MG63 (cell line): Measurements from ENCODE around the gene IL19. TPM values are rescaled to one million over a fixed set of nuclear protein-coding genes. Genes with fewer than 3 reads are reported as not detected.

Source experiments
- DNase-seq: peaks from one replicate; pipeline ENCODE4 v3.0.0-alpha.2; 2020
- H3K27me3 ChIP-seq: fragments of 250-450 bp; sonication (Bioruptor Pico); 2 replicates; pipeline ENCODE4 v1.5.1; 2020; ENCODE audit warnings: mild to moderate bottlenecking, moderate library complexity
- H3K36me3 ChIP-seq: fragments of 250-450 bp; sonication (Bioruptor Pico); 2 replicates; pipeline ENCODE4 v1.5.1; 2020; ENCODE audit warnings: mild to moderate bottlenecking, moderate library complexity
- H3K4me3 ChIP-seq: fragments of 250-450 bp; sonication (Bioruptor Pico); 2 replicates; pipeline ENCODE4 v1.5.1; 2020; ENCODE audit warnings: mild to moderate bottlenecking, moderate library complexity
- H3K9me3 ChIP-seq: fragments of 250-450 bp; sonication (Bioruptor Pico); 2 replicates; pipeline ENCODE4 v1.5.1; 2020; ENCODE audit warnings: mild to moderate bottlenecking, moderate library complexity
- total RNA-seq: library from RNA; depleted of rRNA; stranded (reverse); fragments of >200 nt; shearing (Covaris generic); gene quantifications from 2 replicates; pipeline ENCODE4 v1.2.3, GENCODE V29; 2014; ENCODE audit warnings: low replicate concordance

The IL19 gene
- total RNA-seq, 1 experiment from 2014 or later: not detected

DNA sequence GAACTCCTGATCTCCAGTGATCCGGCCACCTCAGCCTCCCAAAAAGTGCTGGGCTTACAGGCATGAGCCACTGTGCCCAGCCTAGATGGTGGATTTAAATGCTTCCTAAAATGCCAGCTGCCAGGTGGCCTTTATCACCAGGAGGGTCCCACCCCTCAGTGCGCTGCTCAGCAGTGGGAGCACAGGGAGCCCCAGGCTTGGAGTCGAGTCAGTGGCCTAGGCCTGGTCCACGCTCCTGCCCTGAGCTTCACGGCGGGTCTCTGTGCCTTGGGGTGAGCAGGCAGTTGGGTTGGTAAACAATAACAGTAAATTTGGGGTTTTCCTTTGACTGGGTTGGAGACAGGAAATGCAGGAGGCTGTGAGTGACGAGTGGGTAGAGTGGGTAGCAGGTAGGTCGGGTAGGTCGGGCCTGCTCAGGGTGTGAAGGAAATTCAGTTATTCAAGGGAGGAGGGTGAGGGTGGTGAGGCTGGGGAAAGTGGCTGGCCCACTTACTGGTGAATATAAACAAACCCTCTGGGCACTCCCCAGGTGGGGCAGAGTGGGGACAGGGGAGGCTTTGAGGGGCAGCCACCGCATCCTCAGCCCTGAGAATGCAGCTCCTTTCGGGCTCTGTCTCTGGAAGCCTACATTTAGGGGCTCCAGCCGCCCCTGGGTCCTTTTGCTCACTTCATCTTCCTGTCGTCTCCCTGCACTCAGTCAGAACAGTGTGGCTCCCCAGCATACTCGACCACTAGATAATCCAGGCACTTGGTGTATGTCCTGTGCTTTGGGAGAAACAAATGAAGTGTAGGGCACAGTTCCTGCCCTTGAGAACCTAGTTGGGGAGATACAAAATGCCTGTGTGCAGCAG is 33.5 kb upstream of the IL19 start:
- no peaks in the 10 kb centered on the region; the same call in 1 of the 2 replicates for H3K27me3 ChIP-seq
- no peaks in the 10 kb centered on the region for H3K9me3 ChIP-seq
- no peak for DNase-seq
- no peak overlapping the region for H3K4me3 ChIP-seq
- H3K36me3 ChIP-seq: peaks cover 31% of the 10 kb centered on the region

DNA sequence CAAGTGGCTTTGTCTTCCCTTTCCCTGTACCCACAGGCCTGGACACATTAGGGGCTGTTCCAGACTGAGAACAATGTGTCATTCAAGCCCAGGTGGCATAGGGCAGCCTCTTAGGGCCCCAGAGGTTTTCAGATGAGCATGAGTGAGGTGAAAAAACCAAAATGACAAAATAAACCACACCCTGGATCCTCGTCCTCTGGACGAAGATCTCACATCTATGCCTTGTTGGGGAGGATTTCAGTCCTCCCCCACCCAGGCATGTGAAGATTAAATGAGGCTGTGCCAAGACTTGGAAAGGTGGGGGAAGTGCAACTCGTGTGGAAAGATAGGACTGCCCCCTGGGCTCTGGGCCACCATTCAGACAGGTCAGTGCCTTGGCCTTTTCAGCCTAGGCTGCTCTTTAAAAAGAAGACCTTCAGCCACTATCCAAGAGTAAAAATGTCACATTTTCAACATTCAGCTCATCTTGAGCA is 32.8 kb upstream of the IL19 start:
- no peak overlapping the region for H3K4me3 ChIP-seq
- peaks cover 24% of the 10 kb centered on the region for H3K36me3 ChIP-seq
- DNase-seq: no peak
- no peaks in the 10 kb centered on the region for H3K9me3 ChIP-seq
- no peaks in the 10 kb centered on the region; the same call in 1 of the 2 replicates for H3K27me3 ChIP-seq

DNA sequence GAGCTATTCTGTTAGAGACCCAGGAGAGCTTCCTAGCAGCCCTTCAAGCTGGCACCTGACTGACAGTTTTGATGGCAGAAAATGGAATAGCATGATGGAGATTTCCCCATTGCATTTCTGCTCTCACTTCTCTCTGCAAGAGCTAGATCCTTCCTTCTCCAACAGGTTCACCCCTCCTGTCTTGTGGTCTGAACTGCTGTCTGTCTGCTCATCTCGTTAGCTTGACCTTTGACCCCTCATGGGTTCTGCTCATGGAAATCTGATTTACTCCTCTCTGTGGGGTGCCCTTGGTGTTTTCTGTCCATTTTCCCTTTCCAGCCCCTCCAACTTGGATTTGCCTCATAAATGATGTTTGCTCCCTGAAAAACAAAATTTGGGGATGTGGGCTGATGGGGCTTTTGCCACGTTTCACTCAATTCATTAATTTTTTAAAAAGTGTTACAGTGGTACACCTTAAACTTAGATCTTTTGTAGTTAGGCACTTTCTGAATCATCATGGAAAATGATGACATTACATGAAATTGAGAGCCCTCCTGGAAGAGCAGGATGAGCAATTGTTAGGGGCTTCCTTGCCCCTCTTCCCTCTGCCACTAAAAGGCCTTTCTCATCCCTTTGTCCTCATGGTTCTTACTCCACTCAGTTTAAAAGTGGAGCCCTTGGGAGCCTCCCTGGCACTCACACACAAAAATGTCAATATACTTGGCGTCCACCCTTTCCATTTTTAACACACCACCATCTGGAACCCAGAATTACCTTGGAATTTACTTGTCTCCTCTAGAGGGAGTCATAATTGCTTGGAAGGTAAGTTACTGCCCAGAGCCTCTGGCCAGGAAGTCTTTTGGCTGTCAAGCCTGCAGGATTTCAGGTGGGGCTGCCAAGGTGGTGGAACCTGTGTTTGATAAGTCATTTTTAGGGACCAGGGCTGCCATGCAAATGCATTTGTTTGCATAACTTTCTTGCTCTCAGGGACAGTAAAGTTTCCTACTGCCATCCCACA is 31.9 kb upstream of the IL19 start:
- Histone ChIP-seq H3K9me3 (no peaks in the 10 kb centered on the region), H3K27me3 (no peaks in the 10 kb centered on the region; the same call in 1 of the 2 replicates), H3K4me3 (no peak overlapping the region), H3K36me3 (peaks cover 20% of the 10 kb centered on the region)
- DNase-seq: no peak

DNA sequence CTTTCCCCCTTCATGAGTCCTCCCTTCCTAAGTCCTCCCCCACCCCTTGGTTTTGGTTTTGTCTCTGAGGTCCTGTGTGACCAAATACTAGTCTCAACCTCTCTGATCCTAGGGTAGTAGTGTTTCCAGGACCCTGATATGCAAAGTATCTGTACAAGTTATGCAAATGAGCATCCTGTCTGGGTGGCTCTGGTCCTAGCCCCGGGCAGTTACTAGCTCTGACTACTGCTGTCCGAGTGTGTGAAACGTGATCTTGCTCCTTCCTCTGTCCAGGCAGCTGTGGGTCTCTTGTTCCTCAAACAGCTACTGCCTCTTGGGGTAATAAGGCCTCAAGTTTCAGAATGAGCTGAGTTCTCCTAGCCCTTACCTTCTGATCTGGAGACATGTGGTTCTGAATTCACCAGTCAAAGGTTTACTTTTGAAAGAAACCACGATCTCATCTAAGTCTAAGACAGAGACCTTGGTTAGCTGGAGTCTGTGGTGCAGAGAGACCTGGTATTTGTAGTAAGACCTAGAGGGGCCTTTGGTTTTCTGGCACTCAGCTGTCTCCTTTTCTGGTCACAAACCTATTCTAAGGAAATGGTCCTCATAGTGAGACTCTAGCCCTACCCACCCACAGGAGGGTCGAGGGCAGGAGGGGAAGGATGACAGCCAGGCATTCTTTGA is 31.0 kb upstream of the IL19 start:
- H3K4me3 ChIP-seq: no peak overlapping the region
- H3K27me3 ChIP-seq: no peaks in the 10 kb centered on the region; the same call in 1 of the 2 replicates
- no peak for DNase-seq
- H3K9me3 ChIP-seq: no peaks in the 10 kb centered on the region
- peaks cover 15% of the 10 kb centered on the region for H3K36me3 ChIP-seq

DNA sequence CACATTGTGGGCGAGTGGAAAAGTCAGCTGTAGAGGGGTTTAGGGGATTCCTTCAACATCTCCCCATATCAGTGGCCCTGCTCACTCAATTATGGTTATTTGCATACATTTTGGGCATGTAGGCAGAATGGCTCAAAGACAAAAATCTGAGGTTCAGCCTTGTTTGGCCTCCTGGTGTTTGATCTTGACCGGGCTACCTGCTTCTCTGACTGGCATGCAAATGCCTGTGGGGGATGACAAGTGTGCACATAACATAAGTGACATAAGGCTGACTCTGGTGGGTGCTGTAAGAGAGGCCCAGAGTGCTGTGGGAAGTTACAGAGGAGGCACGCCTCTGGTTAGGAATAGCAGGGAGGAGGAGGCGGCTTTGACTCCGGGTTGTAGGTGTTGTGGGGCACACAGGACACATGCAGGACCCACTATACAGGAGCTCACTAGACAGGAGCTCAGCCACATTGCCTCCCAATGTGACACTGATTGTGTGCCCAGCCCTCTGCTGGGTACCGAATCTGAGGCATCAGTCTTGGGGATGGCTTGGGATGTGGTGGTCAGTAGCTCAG is 29.4 kb upstream of the IL19 start:
- no peaks in the 10 kb centered on the region for H3K9me3 ChIP-seq
- H3K4me3 ChIP-seq: no peak overlapping the region
- no peak for DNase-seq
- H3K27me3 ChIP-seq: no peaks in the 10 kb centered on the region
- H3K36me3 ChIP-seq: no peaks in the 10 kb centered on the region; the same call in 1 of the 2 replicates

DNA sequence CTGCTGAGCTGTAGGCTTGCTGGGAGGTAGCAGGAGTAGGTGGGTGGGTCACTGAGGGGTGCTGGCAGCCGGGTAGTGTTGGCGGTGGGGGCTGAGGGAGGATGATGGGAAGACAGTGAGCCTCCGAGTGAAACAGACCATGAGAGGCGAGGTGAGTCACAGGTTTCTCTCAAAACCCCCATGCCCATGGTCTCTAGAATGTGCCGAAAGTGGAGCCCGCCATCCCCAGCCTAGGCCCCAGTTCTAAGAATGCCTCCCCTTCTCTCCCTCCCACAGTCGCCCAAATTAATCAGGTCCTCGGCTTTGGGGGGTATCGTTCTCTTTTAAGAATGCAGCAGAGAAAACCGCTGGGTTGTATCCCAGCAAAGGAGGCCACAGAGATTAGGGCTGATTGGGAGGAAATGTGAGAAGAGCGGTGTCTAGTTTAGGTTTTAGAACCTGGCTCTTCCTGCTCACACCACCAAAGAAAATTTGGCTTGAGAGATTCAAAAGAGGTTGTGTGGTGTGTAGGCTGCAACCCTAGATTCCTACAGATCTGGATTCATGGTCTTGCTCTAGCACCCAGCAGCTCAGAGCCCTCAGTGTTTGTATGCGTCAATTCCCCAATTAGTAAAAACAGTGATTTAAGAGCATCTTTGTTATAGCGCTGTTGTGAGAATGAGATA is 27.7 kb upstream of the IL19 start:
- H3K4me3 ChIP-seq: no peak overlapping the region
- H3K27me3 ChIP-seq: no peaks in the 10 kb centered on the region
- no peaks in the 10 kb centered on the region; the same call in 1 of the 2 replicates for H3K36me3 ChIP-seq

DNA sequence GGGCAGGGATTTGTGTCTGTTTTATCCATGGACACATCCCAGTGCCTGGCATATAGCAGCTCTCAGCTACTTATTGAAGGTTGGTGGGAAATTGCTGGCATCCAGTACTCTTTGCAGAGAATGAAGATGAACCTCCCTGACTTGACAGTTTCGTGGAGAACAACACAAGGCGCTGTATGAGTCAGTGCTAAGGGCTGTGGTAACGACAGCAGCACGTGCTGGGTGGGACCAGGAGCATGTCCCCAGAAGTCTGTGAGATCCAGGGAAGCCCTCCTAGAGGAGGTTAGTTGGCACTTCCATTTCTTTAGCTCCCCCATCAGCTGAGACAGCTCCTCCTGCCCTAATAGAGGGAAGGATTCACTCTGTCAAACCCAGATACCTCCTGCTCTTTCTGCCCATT is 25.9 kb upstream of the IL19 start:
- Histone ChIP-seq H3K4me3 (no peak overlapping the region), H3K9me3 (no peaks in the 10 kb centered on the region), H3K27me3 (no peaks in the 10 kb centered on the region), H3K36me3 (no peaks in the 10 kb centered on the region)
- DNase-seq: no peak

More for the DNA sequence above, 27.7 kb upstream of the IL19 start:
- DNase-seq: no peak
- H3K9me3 ChIP-seq: no peaks in the 10 kb centered on the region

DNA sequence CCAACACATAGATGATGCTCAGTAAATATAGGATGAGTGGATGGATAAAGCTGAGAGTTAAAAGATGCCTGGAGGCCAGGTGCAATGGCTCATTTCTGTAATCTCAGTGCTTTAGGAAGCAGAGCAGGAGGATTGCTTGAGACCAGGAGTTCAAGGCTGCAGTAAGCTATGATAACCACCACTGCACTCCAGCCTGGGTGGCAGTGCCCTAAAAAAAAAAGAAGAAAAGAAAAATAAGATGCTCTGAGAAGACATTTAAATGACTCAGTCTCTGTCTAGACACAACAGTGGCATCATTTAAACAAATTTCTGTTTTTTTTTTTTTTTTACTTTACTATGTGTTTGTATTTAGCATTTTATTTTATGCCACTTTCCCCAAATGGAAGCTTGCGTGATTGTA is 25.3 kb upstream of the IL19 start:
- no peaks in the 10 kb centered on the region for H3K27me3 ChIP-seq
- H3K4me3 ChIP-seq: no peak overlapping the region
- no peaks in the 10 kb centered on the region for H3K9me3 ChIP-seq
- H3K36me3 ChIP-seq: no peaks in the 10 kb centered on the region
- no peak for DNase-seq

DNA sequence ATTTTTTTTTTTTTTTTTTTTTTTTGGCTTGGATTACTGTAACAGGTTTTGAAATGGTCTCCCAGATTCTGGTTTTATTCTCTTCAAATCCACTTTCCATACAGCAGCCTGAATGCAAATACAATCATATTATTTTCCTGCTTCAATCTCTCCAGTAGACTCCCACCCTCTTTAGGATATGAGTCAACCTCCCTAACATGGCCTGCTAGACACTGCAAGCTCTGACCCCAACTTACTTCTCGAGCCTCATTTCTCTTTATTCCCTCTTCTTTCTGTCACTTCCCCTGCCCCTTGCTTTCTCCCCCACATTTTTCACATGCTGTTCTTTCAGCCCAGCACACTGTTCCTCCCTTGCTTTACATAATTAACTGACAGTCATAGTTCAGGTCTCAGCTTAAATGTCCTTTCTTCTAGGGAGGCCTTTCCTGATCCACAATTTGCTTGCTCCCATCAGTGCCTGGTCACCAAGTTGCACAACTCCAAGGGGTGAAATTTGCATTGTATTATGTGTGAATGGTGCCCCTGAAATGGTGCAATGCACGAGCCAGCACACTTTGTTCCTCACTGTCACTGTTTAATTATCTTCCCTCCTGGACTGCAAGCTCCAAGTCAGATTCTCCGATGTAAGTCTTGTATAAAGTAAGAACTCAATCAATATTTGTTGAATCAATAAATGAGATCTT is 22.1 kb upstream of the IL19 start:
- no peaks in the 10 kb centered on the region for H3K36me3 ChIP-seq
- H3K9me3 ChIP-seq: no peaks in the 10 kb centered on the region
- H3K27me3 ChIP-seq: no peaks in the 10 kb centered on the region
- H3K4me3 ChIP-seq: no peak overlapping the region
- DNase-seq: no peak

DNA sequence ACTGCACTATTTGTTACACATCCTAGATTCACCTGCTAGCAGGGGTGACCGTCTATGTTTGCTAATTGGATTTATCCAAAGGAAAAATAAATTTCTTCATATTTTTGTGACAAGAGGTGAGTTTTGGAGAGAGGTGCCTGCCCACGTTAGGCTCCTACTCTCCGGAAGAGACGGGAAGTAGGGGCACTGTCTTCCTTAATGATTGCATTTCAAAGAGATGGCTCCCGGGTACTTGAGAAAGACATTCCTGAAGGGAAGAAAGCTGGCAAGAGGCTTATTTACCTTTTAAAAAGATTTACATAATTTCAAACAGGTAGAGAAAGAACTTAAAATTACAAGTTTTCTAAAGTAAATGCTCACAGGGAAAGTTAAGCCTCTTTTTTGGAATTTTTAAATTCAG is 18.7 kb upstream of the IL19 start:
- H3K36me3 ChIP-seq: no peaks in the 10 kb centered on the region
- H3K4me3 ChIP-seq: no peak overlapping the region
- DNase-seq: no peak
- peaks cover 4% of the 10 kb centered on the region for H3K9me3 ChIP-seq
- H3K27me3 ChIP-seq: no peaks in the 10 kb centered on the region

DNA sequence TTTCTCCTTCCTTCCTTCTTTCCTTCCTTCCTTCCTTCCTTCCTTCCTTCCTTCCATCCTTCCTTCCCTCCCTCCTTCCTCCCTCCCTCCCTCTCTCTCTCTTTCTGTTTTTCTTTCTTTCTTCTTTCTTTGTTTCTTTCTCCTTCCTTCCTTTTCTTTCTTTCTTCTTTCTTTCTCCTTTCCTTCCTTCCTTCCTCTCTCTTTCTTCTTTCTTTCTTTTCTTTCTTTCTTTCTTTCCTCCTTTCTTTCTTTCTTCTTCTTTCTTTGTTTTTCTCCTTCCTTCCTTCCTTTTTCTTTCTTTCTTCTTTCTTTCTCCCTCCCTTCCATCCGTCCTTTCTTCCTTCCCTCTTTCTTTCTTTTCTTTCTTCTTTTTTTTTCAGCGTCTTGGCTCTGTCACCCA is 18.1 kb upstream of the IL19 start:
- no peak overlapping the region for H3K4me3 ChIP-seq
- H3K27me3 ChIP-seq: no peaks in the 10 kb centered on the region
- H3K36me3 ChIP-seq: no peaks in the 10 kb centered on the region
- DNase-seq: no peak
- peaks cover 4% of the 10 kb centered on the region for H3K9me3 ChIP-seq

DNA sequence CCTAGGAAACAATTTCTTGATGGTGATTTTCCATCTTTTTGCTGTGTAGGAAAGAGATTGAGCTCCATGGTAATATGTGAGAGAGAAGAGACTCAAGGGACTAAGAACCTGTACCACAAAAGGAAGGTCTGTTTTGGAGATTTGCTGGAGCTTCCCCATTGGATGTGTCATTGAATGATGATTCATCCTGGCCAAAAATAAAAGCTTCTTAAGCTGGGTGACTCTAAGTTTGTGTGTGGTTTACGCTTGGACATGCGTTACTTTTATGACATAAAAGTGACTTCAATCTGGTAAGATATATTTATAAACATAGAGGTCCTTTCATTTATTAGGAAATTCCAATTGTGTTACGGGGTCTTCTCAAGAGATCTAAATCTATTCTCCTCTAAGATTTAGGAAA is 17.4 kb upstream of the IL19 start:
- DNase-seq: no peak

DNA sequence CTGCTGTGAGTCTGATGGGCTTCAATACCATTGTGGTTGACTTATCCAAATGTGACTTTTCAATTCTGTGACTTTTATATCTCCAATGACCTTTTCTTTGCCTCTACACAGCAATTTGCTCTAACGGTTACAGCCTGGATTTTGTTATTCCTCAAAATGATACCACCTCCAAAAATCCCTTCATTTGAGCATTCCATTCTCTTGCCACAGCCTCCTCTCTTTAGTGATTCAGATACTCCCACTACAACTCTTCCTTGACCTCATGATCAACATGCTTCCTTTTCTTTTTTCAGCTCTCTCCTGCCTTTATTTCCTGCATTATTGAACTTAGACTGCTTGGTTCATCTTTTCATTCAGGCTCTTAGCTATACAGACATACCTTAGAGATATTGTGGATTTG is 16.6 kb upstream of the IL19 start:
- DNase-seq: no peak
- Histone ChIP-seq H3K27me3 (peaks cover 2% of the 10 kb centered on the region; the same call in 1 of the 2 replicates), H3K4me3 (no peak overlapping the region), H3K9me3 (peaks cover 4% of the 10 kb centered on the region), H3K36me3 (no peaks in the 10 kb centered on the region)

More for the DNA sequence above, 17.4 kb upstream of the IL19 start:
- Histone ChIP-seq H3K36me3 (no peaks in the 10 kb centered on the region), H3K9me3 (peaks cover 4% of the 10 kb centered on the region), H3K4me3 (no peak overlapping the region), H3K27me3 (no peaks in the 10 kb centered on the region)

DNA sequence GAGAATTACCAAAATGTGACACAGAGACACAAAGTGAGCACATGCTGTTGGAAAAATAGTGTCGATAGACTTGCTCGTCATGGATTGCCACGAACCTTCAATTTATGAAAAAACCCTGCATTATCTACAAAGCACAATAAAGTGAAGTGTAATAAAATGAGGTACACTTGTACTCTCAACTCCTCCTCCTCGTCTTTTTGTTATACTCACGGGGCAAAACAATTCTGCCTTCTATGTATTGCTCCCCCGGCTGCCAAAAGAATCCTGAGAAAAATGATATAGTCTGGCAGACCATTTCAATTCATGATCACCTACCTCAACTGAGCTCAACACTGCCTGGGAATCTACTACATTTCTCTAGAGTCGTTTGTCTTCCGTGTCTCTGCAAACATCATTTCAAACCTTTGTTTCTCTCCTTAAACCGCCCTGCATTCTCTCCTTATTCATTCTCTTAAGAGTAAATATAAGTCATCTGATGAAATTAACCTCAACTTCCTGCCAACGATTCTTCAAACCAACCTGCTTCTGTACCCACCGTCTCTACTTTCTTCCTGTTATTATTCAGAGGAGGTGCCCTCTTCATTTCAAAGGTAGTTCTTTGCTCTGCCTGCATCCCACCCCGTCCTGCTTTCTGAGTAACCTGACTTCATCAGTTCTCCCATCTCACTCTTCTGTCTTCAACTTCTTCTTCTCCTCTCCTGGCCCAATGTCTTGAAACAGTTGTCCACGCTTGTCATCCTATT is 12.9 kb upstream of the IL19 start:
- DNase-seq: no peak
- Histone ChIP-seq H3K9me3 (peaks cover 4% of the 10 kb centered on the region), H3K27me3 (peaks cover 2% of the 10 kb centered on the region; the same call in 1 of the 2 replicates), H3K4me3 (no peak overlapping the region), H3K36me3 (no peaks in the 10 kb centered on the region)

DNA sequence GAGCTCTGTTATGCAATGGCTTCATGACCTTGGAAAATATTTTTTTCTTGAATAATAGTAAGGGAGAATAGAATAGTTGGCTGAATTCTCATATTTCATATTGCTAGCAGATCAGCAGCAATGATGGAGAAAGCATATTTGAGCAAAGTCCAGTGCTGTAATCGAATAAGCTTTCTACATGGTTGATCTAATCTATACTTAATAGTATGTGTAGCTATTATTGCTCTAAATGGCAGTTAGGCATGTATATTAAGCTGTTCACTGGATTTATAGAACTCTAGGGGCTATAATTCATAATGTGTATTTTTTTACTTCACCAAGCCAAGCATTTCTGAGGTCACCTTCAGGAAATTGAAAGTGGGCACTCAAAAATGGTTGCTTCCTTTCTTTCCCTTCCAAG is 10.0 kb upstream of the IL19 start:
- Histone ChIP-seq H3K9me3 (no peaks in the 10 kb centered on the region), H3K36me3 (no peaks in the 10 kb centered on the region), H3K27me3 (peaks cover 2% of the 10 kb centered on the region; the same call in 1 of the 2 replicates), H3K4me3 (no peak overlapping the region)
- no peak for DNase-seq
